Measurements from ENCODE around the gene SLC27A1.

Gene SLC27A1

GRCh38 chr19:17470068-17470841 lies at the start of gene SLC27A1:
SLC27A1 (plus strand) TSS chr19:17470524; CDS start chr19:17470541, 17 bp downstream.
- DNase-seq: peak; percentile 98

GRCh38 chr19:17421942-17422341 lies 48.4 kb upstream of the SLC27A1 start:
- DNase-seq: no peak

- DNase-seq: no peak
Observed at GRCh38 chr19:17423429-17424208, 46.7 kb upstream of the SLC27A1 start.

GRCh38 chr19:17424743-17425365 lies 45.5 kb upstream of the SLC27A1 start:
- peak; percentile 54 for DNase-seq

- no peak for DNase-seq
Observed at GRCh38 chr19:17429641-17430113, 40.6 kb upstream of the SLC27A1 start.

GRCh38 chr19:17431417-17431816 lies 38.9 kb upstream of the SLC27A1 start:
- no peak for DNase-seq

- no peak for DNase-seq
Observed at GRCh38 chr19:17435218-17435617, 35.1 kb upstream of the SLC27A1 start.

GRCh38 chr19:17436094-17436873 lies 34.0 kb upstream of the SLC27A1 start:
- no peak for DNase-seq

- no peak for DNase-seq
Observed at GRCh38 chr19:17436874-17437267, 33.5 kb upstream of the SLC27A1 start.

- DNase-seq: no peak
Observed at GRCh38 chr19:17441241-17442021, 28.9 kb upstream of the SLC27A1 start.

GRCh38 chr19:17445526-17446165 lies 24.7 kb upstream of the SLC27A1 start:
- no peak for DNase-seq

- DNase-seq: no peak
Observed at GRCh38 chr19:17447704-17448130, 22.6 kb upstream of the SLC27A1 start.

GRCh38 chr19:17448131-17448967 lies 22.0 kb upstream of the SLC27A1 start, which contains the start of gene TMEM221:
TMEM221 (minus strand) TSS chr19:17448668; CDS start chr19:17448462, 206 bp downstream.
- peak; percentile 7 for DNase-seq

GRCh38 chr19:17450264-17451075 lies 19.9 kb upstream of the SLC27A1 start:
- no peak for DNase-seq

GRCh38 chr19:17451820-17452219 lies 18.5 kb upstream of the SLC27A1 start:
- no peak for DNase-seq

- no peak for DNase-seq
Observed at GRCh38 chr19:17454576-17455071, 15.7 kb upstream of the SLC27A1 start.

- no peak for DNase-seq
Observed at GRCh38 chr19:17455308-17456123, 14.8 kb upstream of the SLC27A1 start.

GRCh38 chr19:17456127-17456526 lies 14.2 kb upstream of the SLC27A1 start:
- DNase-seq: no peak

Measured in NCI-H1105 treated with DMSO at 0.1 percent for 48 hours (cell line).